GM23338 (cell line): ENCODE measurements around the gene OPN1SW. TPM values are rescaled to one million over a fixed set of nuclear protein-coding genes. Genes with fewer than 3 reads are reported as not detected.
A peak's percentile ranks its signal among the peaks of the same experiment; 100 is the strongest.

Experiments used
- ATAC-seq: fragments of 200-7000 bp; cut with Tn5 transposase; 3 replicates; pipeline ENCODE4 v1.9.1; 2020
- DNase-seq: peaks from one replicate; pipeline ENCODE4 v3.0.0-alpha.2; 2015; ENCODE audit warnings: low spot score
- H2AFZ ChIP-seq: fragments of 200-600 bp; sonication (generic); 2 replicates; pipeline ENCODE4 v1.8.0; 2016; ENCODE audit warnings: antibody characterized with exemption, mild to moderate bottlenecking, moderate library complexity
- H3F3A ChIP-seq: fragments of 200-600 bp; sonication (generic); replicated peaks from 2 replicates; pipeline ENCODE4 v1.8.0; 2017; ENCODE audit warnings: antibody characterized with exemption, mixed run types, low read depth
- H3K27ac ChIP-seq: fragments of 200-600 bp; sonication (generic); 2 replicates; pipeline ENCODE4 v1.6.1; 2016; ENCODE audit warnings: low read depth
- H3K27me3 ChIP-seq: fragments of 200-600 bp; sonication (generic); 2 replicates; pipeline ENCODE4 v1.8.0; 2016; ENCODE audit warnings: mild to moderate bottlenecking, mixed run types, moderate library complexity; ENCODE audit not compliant: insufficient read depth
- H3K36me3 ChIP-seq: fragments of 200-600 bp; sonication (generic); 2 replicates; pipeline ENCODE4 v1.8.0; 2016; ENCODE audit warnings: mild to moderate bottlenecking; ENCODE audit not compliant: insufficient read depth
- H3K4me1 ChIP-seq: fragments of 200-600 bp; sonication (generic); 2 replicates; pipeline ENCODE4 v1.8.0; 2016; ENCODE audit warnings: mild to moderate bottlenecking, moderate library complexity; ENCODE audit not compliant: insufficient read depth
- H3K4me2 ChIP-seq: fragments of 200-600 bp; sonication (generic); 2 replicates; pipeline ENCODE4 v1.7.1; 2017; ENCODE audit warnings: mixed run types
- H3K4me3 ChIP-seq: fragments of 200-600 bp; sonication (generic); 2 replicates; pipeline ENCODE4 v1.6.1; 2016; ENCODE audit warnings: mixed run types
- H3K79me2 ChIP-seq: fragments of 200-600 bp; sonication (generic); replicated peaks from 2 replicates; pipeline ENCODE4 v1.8.0; 2017; ENCODE audit warnings: mild to moderate bottlenecking; ENCODE audit not compliant: insufficient read depth
- H3K9me2 ChIP-seq: fragments of 200-600 bp; sonication (generic); 2 replicates; pipeline ENCODE4 v1.8.0; 2017; ENCODE audit not compliant: insufficient read depth
- H4K20me1 ChIP-seq: fragments of 200-600 bp; sonication (generic); replicated peaks from 2 replicates; pipeline ENCODE4 v1.8.0; 2017; ENCODE audit warnings: mild to moderate bottlenecking; ENCODE audit not compliant: insufficient read depth
- H3K27ac Mint-ChIP-seq: 2 replicates; pipeline ENCODE4 v1.8.0; 2020; ENCODE audit warnings: inconsistent platforms, mild to moderate bottlenecking, moderate library complexity, mixed read lengths
- H3K27me3 Mint-ChIP-seq: 3 replicates; pipeline ENCODE4 v1.8.0; 2022; ENCODE audit warnings: low read depth, mild to moderate bottlenecking, moderate library complexity, mixed read lengths, inconsistent platforms; ENCODE audit not compliant: insufficient read depth, poor library complexity
- H3K36me3 Mint-ChIP-seq: 3 replicates; pipeline ENCODE4 v1.8.0; 2021; ENCODE audit warnings: low read depth, mild to moderate bottlenecking, inconsistent platforms, moderate library complexity, mixed read lengths
- H3K4me1 Mint-ChIP-seq: 3 replicates; pipeline ENCODE4 v1.8.0; 2020; ENCODE audit warnings: mild to moderate bottlenecking, inconsistent platforms, mixed read lengths
- H3K4me3 Mint-ChIP-seq: 3 replicates; pipeline ENCODE4 v1.8.0; 2021; ENCODE audit warnings: moderate library complexity, mild to moderate bottlenecking, inconsistent platforms, mixed read lengths
- H3K9me3 Mint-ChIP-seq: 3 replicates; pipeline ENCODE4 v1.8.0; 2020; ENCODE audit warnings: moderate library complexity, mild to moderate bottlenecking, inconsistent platforms, mixed read lengths
- CREB1 ChIP-seq: fragments of 250-450 bp; sonication (Bioruptor Pico); IDR thresholded peaks from 2 replicates; pipeline ENCODE4 v1.5.0; 2020; ENCODE audit warnings: low read depth, mild to moderate bottlenecking, moderate library complexity
- EZH2 ChIP-seq: fragments of 200-600 bp; sonication (generic); IDR thresholded peaks from one replicate; pipeline ENCODE4 v1.8.0; 2017; ENCODE audit warnings: antibody characterized with exemption, mild to moderate bottlenecking, low read depth; ENCODE audit not compliant: unreplicated experiment
- EZH2phosphoT487 ChIP-seq: fragments of 200-600 bp; sonication (generic); IDR thresholded peaks from one replicate; pipeline ENCODE4 v1.8.1; 2018; ENCODE audit warnings: antibody characterized with exemption; ENCODE audit not compliant: unreplicated experiment
- JUNB ChIP-seq: IDR thresholded peaks from one replicate; pipeline ENCODE4 v1.6.1; 2016; ENCODE audit warnings: antibody characterized with exemption; ENCODE audit not compliant: unreplicated experiment
- NANOG ChIP-seq: IDR thresholded peaks from 2 replicates; pipeline ENCODE4 v1.6.1; 2016; ENCODE audit warnings: antibody characterized with exemption, borderline replicate concordance
- POLR2AphosphoS5 ChIP-seq: IDR thresholded peaks from 2 replicates; pipeline ENCODE4 v1.6.1; 2016; ENCODE audit warnings: antibody characterized with exemption, low read depth
- STAT1 ChIP-seq: IDR thresholded peaks from one replicate; pipeline ENCODE4 v1.6.1; 2016; ENCODE audit warnings: antibody characterized with exemption; ENCODE audit not compliant: unreplicated experiment
- ZNF114 ChIP-seq: fragments of 250-450 bp; sonication (Bioruptor Pico); IDR thresholded peaks from 2 replicates; pipeline ENCODE4 v1.5.0; 2020; ENCODE audit warnings: mild to moderate bottlenecking, moderate library complexity
- ZNF331 ChIP-seq: fragments of 250-450 bp; sonication (Bioruptor Pico); IDR thresholded peaks from 2 replicates; pipeline ENCODE4 v1.5.0; 2020; ENCODE audit warnings: low read depth, mild to moderate bottlenecking, moderate library complexity
- polyA plus RNA-seq: library from polyadenylated mRNA; unstranded; fragments of >200 nt; fragmentation: Nextera tagmentation; extraction: Ambion mirVana; gene quantifications from 2 replicates; pipeline ENCODE4 v1.2.1, GENCODE V29; 2016
- total RNA-seq: library from RNA; depleted of rRNA; stranded (reverse); fragments of >200 nt; shearing (Covaris generic); gene quantifications from 2 replicates; pipeline ENCODE4 v1.2.3, GENCODE V29; 2014
- TF ChIP-seq, protein P1 (sequence below): IDR thresholded peaks from 2 replicates; pipeline ENCODE4 v1.6.1; 2016; ENCODE audit warnings: antibody characterized with exemption
- TF ChIP-seq, protein P2 (sequence below): fragments of 250-450 bp; sonication (Bioruptor Pico); IDR thresholded peaks from 2 replicates; pipeline ENCODE4 v1.5.0; 2020; ENCODE audit warnings: mild to moderate bottlenecking, moderate library complexity
- TF ChIP-seq, protein P3 (sequence below): IDR thresholded peaks from one replicate; pipeline ENCODE4 v1.6.1; 2018; ENCODE audit warnings: antibody characterized with exemption; ENCODE audit not compliant: unreplicated experiment
- TF ChIP-seq, protein P4 (sequence below), 2 experiments: fragments of 200-600 bp in 1 of 2; sonication (generic) in 1 of 2; conservative IDR thresholded peaks; 2 replicates each; pipeline versions ENCODE4 v1.5.1 to v1.6.1; 2016 to 2017; ENCODE audit warnings: antibody characterized with exemption in 2 of 2, low read depth in 2 of 2, mild to moderate bottlenecking in 2 of 2, moderate library complexity in 1 of 2

OPN1SW gene
- total and polyA plus RNA-seq, 2 experiments from 2014 or later = 0.50 TPM; not detected in 1

DNA sequence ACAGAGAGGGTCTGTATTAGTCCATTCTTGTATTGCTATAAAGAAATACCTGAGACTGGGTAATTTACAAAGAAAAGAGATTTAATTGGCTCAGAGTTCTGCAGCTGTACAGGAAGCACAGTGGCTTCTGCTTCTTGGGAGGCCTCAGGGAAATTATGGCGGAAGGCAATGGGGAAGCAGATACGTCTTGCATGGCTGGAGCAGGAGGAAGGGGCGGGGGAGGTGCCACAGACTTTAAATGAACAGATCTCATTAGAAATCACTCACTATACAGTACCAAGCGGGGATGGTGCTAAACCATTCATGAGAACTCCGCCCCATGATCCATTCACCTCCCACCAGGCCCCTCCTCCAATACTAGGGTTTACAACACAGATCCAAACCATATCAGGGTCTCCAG is 40.2 kb downstream of the OPN1SW start:
- ATAC-seq (no peak), DNase-seq (no peak)
- Histone ChIP-seq H3F3A (no peaks in the 10 kb centered on the region), H3K9me2 (peaks cover 2% of the 10 kb centered on the region), H3K4me1 (peaks cover 10% of the 10 kb centered on the region), H2AFZ (0 out of 2 replicates have a peak overlapping the region, but pooled peaks have one; percentile 56), H3K4me3 (no peak overlapping the region), H3K27ac (no peak overlapping the region), H3K79me2 (peaks cover 12% of the 10 kb centered on the region), H3K4me2 (no peak overlapping the region), H3K27me3 (no peaks in the 10 kb centered on the region), H3K36me3 (no peaks in the 10 kb centered on the region), H4K20me1 (peaks cover 8% of the 10 kb centered on the region)
- Mint-ChIP-seq H3K27ac (no peak overlapping the region), H3K27me3 (peaks cover 5% of the 10 kb centered on the region), H3K36me3 (peaks cover 4% of the 10 kb centered on the region; the same call in 1 of the 3 replicates), H3K9me3 (no peaks in the 10 kb centered on the region), H3K4me1 (peaks cover 7% of the 10 kb centered on the region; the same call in 2 of the 3 replicates), H3K4me3 (no peak overlapping the region)
- TF ChIP-seq EZH2 = no peak
- TF ChIP-seq, protein P1, sequence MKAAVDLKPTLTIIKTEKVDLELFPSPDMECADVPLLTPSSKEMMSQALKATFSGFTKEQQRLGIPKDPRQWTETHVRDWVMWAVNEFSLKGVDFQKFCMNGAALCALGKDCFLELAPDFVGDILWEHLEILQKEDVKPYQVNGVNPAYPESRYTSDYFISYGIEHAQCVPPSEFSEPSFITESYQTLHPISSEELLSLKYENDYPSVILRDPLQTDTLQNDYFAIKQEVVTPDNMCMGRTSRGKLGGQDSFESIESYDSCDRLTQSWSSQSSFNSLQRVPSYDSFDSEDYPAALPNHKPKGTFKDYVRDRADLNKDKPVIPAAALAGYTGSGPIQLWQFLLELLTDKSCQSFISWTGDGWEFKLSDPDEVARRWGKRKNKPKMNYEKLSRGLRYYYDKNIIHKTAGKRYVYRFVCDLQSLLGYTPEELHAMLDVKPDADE = no peak
- TF ChIP-seq STAT1 = no peak
- no peak for TF ChIP-seq POLR2AphosphoS5
- TF ChIP-seq, protein P2, sequence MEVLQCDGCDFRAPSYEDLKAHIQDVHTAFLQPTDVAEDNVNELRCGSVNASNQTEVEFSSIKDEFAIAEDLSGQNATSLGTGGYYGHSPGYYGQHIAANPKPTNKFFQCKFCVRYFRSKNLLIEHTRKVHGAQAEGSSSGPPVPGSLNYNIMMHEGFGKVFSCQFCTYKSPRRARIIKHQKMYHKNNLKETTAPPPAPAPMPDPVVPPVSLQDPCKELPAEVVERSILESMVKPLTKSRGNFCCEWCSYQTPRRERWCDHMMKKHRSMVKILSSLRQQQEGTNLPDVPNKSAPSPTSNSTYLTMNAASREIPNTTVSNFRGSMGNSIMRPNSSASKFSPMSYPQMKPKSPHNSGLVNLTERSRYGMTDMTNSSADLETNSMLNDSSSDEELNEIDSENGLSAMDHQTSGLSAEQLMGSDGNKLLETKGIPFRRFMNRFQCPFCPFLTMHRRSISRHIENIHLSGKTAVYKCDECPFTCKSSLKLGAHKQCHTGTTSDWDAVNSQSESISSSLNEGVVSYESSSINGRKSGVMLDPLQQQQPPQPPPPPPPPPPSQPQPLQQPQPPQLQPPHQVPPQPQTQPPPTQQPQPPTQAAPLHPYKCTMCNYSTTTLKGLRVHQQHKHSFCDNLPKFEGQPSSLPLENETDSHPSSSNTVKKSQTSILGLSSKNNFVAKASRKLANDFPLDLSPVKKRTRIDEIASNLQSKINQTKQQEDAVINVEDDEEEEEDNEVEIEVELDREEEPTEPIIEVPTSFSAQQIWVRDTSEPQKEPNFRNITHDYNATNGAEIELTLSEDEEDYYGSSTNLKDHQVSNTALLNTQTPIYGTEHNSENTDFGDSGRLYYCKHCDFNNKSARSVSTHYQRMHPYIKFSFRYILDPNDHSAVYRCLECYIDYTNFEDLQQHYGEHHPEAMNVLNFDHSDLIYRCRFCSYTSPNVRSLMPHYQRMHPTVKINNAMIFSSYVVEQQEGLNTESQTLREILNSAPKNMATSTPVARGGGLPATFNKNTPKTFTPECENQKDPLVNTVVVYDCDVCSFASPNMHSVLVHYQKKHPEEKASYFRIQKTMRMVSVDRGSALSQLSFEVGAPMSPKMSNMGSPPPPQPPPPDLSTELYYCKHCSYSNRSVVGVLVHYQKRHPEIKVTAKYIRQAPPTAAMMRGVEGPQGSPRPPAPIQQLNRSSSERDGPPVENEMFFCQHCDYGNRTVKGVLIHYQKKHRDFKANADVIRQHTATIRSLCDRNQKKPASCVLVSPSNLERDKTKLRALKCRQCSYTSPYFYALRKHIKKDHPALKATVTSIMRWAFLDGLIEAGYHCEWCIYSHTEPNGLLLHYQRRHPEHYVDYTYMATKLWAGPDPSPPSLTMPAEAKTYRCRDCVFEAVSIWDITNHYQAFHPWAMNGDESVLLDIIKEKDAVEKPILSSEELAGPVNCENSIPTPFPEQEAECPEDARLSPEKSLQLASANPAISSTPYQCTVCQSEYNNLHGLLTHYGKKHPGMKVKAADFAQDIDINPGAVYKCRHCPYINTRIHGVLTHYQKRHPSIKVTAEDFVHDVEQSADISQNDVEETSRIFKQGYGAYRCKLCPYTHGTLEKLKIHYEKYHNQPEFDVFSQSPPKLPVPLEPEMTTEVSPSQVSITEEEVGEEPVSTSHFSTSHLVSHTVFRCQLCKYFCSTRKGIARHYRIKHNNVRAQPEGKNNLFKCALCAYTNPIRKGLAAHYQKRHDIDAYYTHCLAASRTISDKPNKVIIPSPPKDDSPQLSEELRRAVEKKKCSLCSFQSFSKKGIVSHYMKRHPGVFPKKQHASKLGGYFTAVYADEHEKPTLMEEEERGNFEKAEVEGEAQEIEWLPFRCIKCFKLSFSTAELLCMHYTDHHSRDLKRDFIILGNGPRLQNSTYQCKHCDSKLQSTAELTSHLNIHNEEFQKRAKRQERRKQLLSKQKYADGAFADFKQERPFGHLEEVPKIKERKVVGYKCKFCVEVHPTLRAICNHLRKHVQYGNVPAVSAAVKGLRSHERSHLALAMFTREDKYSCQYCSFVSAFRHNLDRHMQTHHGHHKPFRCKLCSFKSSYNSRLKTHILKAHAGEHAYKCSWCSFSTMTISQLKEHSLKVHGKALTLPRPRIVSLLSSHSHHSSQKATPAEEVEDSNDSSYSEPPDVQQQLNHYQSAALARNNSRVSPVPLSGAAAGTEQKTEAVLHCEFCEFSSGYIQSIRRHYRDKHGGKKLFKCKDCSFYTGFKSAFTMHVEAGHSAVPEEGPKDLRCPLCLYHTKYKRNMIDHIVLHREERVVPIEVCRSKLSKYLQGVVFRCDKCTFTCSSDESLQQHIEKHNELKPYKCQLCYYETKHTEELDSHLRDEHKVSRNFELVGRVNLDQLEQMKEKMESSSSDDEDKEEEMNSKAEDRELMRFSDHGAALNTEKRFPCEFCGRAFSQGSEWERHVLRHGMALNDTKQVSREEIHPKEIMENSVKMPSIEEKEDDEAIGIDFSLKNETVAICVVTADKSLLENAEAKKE (CRISPR knock-in tag) = no peak
- TF ChIP-seq, protein P3, sequence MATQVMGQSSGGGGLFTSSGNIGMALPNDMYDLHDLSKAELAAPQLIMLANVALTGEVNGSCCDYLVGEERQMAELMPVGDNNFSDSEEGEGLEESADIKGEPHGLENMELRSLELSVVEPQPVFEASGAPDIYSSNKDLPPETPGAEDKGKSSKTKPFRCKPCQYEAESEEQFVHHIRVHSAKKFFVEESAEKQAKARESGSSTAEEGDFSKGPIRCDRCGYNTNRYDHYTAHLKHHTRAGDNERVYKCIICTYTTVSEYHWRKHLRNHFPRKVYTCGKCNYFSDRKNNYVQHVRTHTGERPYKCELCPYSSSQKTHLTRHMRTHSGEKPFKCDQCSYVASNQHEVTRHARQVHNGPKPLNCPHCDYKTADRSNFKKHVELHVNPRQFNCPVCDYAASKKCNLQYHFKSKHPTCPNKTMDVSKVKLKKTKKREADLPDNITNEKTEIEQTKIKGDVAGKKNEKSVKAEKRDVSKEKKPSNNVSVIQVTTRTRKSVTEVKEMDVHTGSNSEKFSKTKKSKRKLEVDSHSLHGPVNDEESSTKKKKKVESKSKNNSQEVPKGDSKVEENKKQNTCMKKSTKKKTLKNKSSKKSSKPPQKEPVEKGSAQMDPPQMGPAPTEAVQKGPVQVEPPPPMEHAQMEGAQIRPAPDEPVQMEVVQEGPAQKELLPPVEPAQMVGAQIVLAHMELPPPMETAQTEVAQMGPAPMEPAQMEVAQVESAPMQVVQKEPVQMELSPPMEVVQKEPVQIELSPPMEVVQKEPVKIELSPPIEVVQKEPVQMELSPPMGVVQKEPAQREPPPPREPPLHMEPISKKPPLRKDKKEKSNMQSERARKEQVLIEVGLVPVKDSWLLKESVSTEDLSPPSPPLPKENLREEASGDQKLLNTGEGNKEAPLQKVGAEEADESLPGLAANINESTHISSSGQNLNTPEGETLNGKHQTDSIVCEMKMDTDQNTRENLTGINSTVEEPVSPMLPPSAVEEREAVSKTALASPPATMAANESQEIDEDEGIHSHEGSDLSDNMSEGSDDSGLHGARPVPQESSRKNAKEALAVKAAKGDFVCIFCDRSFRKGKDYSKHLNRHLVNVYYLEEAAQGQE = no peak
- no peak for TF ChIP-seq CREB1 (CRISPR knock-in tag)
- TF ChIP-seq JUNB = no peak
- TF ChIP-seq NANOG = no peak
- TF ChIP-seq ZNF331 = no peak
- TF ChIP-seq, protein P4, sequence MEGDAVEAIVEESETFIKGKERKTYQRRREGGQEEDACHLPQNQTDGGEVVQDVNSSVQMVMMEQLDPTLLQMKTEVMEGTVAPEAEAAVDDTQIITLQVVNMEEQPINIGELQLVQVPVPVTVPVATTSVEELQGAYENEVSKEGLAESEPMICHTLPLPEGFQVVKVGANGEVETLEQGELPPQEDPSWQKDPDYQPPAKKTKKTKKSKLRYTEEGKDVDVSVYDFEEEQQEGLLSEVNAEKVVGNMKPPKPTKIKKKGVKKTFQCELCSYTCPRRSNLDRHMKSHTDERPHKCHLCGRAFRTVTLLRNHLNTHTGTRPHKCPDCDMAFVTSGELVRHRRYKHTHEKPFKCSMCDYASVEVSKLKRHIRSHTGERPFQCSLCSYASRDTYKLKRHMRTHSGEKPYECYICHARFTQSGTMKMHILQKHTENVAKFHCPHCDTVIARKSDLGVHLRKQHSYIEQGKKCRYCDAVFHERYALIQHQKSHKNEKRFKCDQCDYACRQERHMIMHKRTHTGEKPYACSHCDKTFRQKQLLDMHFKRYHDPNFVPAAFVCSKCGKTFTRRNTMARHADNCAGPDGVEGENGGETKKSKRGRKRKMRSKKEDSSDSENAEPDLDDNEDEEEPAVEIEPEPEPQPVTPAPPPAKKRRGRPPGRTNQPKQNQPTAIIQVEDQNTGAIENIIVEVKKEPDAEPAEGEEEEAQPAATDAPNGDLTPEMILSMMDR (conservative IDR thresholded peaks at IDR 0.05; ENCODE audit: low read depth in 2 of 2) = no peak
- TF ChIP-seq EZH2phosphoT487 = no peak
- no peak for TF ChIP-seq ZNF114 (CRISPR knock-in tag)
